ENCODE data around the gene PDIK1L. TPM values are rescaled to one million over a fixed set of nuclear protein-coding genes. Genes with fewer than 3 reads are reported as not detected.

The PDIK1L gene
- total and polyA plus RNA-seq, 7 donors = 1.4 to 7.0 (median 4.7) TPM

- Histone ChIP-seq H3K27me3 (ENCODE audit: insufficient read depth in 3 of 3, low read length in 2 of 3) (no peaks in the 10 kb centered on the region), H3K4me3 (peak overlapping the region; percentile 81), H3K4me1 (peaks cover 13% of the 10 kb centered on the region), H3K36me3 (ENCODE audit: insufficient read depth in 1 of 2, low read depth in 1 of 2) (no peaks in the 10 kb centered on the region), H3K27ac (peak overlapping the region; percentile 83), H3K9me3 (no peaks in the 10 kb centered on the region)
- DNase-seq = peak; percentile 69 to 88
- 2% methylated on average over 68 to 98 of the region's 98 CpGs for WGBS, 3 donors
- intact Hi-C loops (cut with DNase I) = loop anchor here (5.0 to 10.0 kb wide), 4 partner anchors 54 to 267 kb away; no protein-coding TSS in a partner anchor
- peak; percentile 78 to 87 (median 86) for ATAC-seq
- TF ChIP-seq CTCF (IDR thresholded peaks at IDR 0.05) = peak; percentile 29
Observed at GRCh38 chr1:26161415-26162219, 50.0 kb downstream of the PDIK1L start.

GRCh38 chr1:26162220-26162709 lies 50.6 kb downstream of the PDIK1L start:
- 40 to 49% (median 48%) methylated on average over 20 to 21 of the region's 21 CpGs for WGBS, 3 donors
- peak overlapping the region; percentile 83 for H3K27ac ChIP-seq
- TF ChIP-seq CTCF (IDR thresholded peaks at IDR 0.05) = no peak
- peaks cover 13% of the 10 kb centered on the region for H3K4me1 ChIP-seq
- H3K36me3 ChIP-seq (ENCODE audit: insufficient read depth in 1 of 2, low read depth in 1 of 2) = no peaks in the 10 kb centered on the region
- no peaks in the 10 kb centered on the region for H3K9me3 ChIP-seq
- no peak for ATAC-seq
- H3K4me3 ChIP-seq = peak overlapping the region; percentile 81
- DNase-seq = no peak
- intact Hi-C loops (cut with DNase I) = loop anchor here (5.0 to 10.0 kb wide), 4 partner anchors 55 to 267 kb away; no protein-coding TSS in a partner anchor
- no peaks in the 10 kb centered on the region for H3K27me3 ChIP-seq (ENCODE audit: insufficient read depth in 3 of 3, low read length in 2 of 3)

- H3K4me3 ChIP-seq = peak overlapping the region; percentile 66
- no peaks in the 10 kb centered on the region for H3K27me3 ChIP-seq (ENCODE audit: insufficient read depth in 3 of 3, low read length in 2 of 3)
- H3K4me1 ChIP-seq = peaks cover 13% of the 10 kb centered on the region
- 73 to 75% (median 74%) methylated on average over 9 of the region's 9 CpGs for WGBS, 3 donors
- DNase-seq = no peak
- peak overlapping the region; percentile 71 for H3K27ac ChIP-seq
- H3K9me3 ChIP-seq = no peaks in the 10 kb centered on the region
- intact Hi-C loops (cut with DNase I) = loop anchor here (5.0 to 10.0 kb wide), 4 partner anchors 56 to 269 kb away; no protein-coding TSS in a partner anchor
- H3K36me3 ChIP-seq (ENCODE audit: insufficient read depth in 1 of 2, low read depth in 1 of 2) = no peaks in the 10 kb centered on the region
- no peak for TF ChIP-seq CTCF (IDR thresholded peaks at IDR 0.05)
- no peak for ATAC-seq
Observed at GRCh38 chr1:26163684-26164035, 52.0 kb downstream of the PDIK1L start.

GRCh38 chr1:26164036-26164860 lies 52.6 kb downstream of the PDIK1L start:
- 10 to 11% (median 10%) methylated on average over 57 to 72 of the region's 72 CpGs for WGBS, 3 donors
- Histone ChIP-seq H3K9me3 (no peaks in the 10 kb centered on the region), H3K4me1 (peaks cover 13% of the 10 kb centered on the region), H3K27me3 (ENCODE audit: insufficient read depth in 3 of 3, low read length in 2 of 3) (no peaks in the 10 kb centered on the region), H3K36me3 (ENCODE audit: insufficient read depth in 1 of 2, low read depth in 1 of 2) (no peaks in the 10 kb centered on the region), H3K4me3 (peak overlapping the region; percentile 66), H3K27ac (peak overlapping the region; percentile 71)
- TF ChIP-seq CTCF (IDR thresholded peaks at IDR 0.05) = peak; percentile 79
- DNase-seq (peak; percentile 45 to 75), ATAC-seq (peak; percentile 46 to 64 (median 56))
- intact Hi-C loops (cut with DNase I) = loop anchor here (5.0 to 10.0 kb wide), 4 partner anchors 57 to 269 kb away; no protein-coding TSS in a partner anchor
